GM18499 (cell line): ENCODE data around the gene CAPN8.

Experiments
- ATAC-seq: cut with Tn5 transposase; IDR thresholded peaks from one replicate; pipeline ENCODE4 v1.9.1; 2021; ENCODE audit warnings: moderate number of reproducible peaks; ENCODE audit not compliant: insufficient read depth, unreplicated experiment

The CAPN8 gene

DNA sequence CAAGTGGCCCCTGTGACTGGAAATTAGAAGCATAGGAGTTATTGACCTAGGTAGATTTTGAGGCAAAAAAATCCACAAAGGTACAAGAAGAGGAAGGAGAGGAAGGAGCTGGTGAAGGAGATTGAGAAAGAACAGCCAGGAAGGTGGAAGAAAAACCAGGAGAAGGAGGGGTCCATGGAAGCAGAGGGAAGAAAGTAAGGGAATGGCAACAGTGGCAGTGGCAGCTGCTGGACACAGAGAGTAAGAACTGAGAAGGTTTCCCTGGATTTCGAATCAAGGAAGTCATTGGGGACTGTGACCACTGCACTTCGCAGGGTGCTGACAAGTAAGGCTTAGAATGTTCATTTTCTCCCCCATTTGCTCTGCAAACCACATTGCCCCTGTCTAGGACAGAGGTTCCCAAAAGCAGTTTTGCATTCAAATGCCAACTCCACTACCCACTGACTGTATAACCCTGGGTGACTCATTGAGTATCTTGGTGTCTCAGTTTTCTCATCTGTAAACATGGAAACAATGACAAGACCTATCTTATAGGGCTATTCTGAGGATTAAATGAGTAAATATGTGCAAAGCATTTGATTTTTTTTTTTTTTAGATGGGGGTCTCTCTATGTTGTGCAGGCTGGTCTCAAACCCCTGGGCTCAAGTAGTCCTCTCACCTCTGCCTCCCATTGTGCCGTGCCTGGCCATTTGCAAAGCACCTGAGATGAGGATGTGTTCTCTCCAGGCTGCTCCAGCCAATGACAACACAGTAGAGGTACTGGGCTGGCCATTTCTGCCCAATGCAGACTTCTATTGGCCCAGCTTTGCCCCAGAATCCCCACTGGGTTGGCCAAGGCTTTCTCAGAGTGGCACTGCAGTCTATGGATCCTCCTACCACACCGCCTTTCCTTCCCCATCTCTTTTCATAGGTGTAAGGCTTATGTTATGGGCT, 37.5 kb upstream of the CAPN8 start:
- no peak for ATAC-seq

DNA sequence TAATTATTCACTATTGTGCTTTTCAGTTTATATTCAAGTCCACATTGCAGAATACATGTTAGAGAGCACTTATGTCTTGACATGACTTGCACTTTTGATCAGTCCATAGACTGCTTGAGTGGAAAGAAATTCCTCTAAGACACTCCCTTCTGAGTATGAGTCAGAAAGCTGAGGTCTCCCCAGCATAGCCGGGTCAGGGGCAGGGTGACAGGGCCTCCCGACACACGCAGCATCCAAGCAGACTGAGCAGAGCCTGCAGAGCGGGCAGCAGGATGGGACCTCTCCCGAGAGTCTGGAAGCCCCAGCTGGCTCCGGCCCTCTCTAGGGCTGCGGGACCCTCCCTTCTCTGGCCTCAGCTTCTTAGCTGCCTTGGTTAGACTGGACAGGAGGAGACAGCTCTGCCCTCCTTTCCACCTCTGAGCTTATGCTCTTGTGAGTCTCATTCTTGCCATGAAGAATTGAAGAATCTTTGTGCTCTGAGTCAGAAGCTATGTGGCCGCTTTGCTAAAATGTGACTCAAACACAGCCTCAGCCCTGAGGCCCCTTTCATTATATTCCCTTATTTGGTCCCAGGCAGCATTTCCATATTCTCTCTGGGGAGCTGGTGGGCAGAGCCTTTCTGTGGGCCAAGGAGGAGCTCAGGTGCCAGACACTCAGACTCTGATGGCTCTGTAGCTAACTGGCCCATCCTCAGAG, 35.6 kb upstream of the CAPN8 start:
- no peak for ATAC-seq

DNA sequence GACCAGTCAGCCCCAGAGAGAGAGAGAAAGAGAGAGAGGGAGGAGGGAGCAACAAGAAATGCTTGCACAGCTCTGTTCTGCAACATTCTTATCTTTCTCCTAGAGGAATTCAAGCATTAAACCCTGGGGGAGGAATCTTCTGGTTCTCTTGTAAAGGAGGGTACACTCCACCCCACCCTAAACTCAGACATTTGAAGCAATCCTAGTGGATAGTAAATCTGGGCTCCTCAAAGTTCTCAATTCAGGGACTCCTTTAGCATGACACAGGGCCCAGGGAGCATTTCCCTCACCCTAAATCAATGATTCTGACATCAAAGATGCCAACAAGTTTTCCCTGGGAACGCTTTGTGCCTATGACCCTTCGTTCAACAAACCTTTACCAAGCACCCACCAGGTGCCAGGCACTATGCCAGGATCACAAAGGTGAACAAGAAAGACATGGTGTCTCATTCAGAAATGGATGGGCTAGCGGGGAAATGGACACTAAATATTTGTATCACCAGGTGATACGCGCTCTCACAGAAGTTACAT, 35.0 kb upstream of the CAPN8 start:
- ATAC-seq: no peak

DNA sequence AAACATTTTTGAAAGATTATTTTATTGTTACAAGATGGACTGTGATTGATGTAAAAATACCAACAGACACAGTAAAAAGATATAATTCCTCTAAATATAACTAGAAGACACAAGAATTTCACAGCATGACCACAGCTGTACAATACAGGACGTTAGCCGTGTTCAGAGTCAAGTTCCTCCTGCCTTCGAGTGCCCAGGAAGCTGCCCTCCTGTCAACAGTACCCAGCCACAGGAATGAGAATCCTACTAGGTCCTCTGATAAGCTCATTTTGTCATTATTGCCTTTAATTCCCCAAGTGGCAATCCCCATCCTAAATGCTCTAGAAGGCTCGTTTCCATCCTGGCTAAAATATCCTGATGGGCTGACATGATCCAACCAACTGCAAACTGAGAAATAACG, 30.4 kb upstream of the CAPN8 start:
- ATAC-seq: no peak

DNA sequence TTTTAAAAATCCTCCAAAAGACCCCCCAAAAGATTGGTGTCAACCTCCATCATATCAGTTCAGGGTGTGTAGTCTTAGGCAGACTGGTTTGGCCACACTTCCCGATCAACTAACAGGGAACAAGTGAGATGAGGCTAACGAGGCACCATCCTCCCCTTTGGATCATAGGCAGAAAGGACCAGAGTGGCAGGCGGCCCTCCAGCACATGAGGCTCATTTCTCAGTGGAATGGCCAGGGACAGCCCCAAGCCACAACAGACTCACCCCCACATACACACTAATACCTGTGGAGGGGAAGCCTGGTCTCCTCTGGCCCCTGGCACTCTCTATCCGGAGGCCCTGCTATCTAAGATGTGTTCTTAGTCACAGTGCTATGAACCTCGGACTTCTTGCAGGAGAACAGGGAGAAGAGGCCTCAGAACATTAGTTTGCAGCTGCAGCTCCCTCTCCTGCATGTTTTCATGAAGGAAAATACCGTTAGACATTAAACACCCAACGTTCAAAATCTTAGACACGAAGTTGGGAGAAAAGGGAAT, 29.6 kb upstream of the CAPN8 start:
- no peak for ATAC-seq

DNA sequence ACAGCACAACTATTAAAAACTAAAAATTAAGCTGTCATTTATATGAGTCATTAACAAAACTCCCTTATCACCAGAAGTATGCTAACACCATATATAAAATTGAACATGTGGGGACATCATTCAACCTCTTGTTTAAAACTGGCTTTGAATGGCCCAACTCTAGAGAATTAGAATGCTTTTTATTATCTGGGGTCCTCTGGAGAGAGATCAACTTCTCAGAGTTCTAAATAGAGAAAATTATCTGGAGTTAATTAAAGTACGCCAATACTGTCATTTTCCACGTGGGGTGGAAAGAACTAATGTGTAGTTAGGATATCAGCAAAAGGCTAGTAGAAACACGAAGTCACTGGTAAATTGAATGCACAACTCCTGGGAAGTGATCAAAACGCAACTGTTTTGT, 25.6 kb upstream of the CAPN8 start:
- ATAC-seq: no peak

DNA sequence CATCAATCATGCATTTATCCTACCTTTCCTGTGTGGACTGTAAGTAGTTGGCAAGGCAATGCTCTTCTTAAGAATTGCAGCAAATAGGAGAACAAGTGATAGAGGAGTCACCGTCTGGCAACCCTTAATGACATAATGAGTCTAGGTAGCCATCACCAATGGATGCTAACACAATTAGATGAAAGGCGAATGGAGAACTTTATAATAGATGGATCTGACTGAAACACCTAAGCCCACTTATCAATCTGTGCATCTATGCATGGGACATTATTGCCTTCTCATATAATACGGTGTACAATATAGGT, 18.9 kb upstream of the CAPN8 start:
- no peak for ATAC-seq

DNA sequence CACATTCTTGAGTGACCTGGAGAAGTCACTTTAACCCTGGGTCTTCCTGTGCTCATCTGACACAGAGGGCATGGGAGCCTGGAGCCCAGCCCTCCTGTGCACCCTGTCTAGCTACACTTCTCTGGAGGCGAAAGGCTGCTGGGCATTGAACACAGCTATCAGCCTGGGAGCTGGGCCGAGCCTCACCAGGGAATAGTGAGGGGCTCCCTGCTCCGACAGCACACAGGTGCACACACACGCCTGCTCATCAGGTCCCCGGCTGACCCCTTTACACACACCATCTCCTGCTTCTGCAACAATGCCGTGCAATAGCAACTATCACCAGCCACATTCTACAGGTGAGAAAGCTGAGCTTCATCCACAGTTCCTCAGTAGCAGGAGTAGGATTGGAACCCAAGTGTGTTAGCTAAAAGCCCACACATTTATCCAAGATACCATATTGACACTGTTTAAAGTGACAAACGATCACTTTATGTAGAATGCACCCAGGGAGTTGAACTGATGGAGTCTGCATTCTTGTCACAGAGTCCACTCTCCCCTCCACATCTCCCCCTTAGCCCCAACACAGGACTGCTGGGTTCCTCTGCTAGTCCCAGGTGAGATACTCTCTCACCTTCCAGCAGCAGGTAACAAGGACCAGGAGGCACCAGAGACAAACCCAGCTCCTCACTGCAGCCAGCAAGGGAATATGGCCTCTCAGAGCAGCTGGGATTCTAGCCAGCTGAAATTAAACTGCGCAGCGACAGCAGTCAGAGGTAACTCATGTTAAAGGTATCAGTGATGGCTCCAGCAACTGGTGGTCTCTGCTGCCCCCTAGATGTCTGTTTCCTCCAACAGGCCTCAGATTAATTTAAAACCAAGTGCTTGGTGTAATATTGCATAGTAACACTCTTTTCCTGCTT, 18.3 kb upstream of the CAPN8 start:
- ATAC-seq: no peak

DNA sequence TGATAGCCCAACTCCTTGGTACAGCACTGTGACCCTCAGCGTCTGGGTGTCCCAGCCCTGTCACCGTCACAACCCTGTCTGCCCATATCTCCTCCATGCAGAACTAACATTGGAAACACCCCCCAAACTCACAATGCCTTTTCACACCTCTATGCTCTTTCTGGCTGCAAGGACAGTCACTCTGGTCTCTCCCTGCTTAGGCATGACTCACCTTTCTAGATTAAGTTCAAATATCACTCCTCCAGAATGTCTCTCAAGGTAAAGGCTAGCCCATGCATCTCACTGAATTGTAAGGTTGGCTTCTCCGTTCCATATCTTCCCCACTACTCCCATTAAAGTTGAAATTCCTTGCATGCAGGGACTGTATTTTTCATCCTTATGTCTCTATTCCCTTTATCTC, 17.0 kb upstream of the CAPN8 start:
- no peak for ATAC-seq

DNA sequence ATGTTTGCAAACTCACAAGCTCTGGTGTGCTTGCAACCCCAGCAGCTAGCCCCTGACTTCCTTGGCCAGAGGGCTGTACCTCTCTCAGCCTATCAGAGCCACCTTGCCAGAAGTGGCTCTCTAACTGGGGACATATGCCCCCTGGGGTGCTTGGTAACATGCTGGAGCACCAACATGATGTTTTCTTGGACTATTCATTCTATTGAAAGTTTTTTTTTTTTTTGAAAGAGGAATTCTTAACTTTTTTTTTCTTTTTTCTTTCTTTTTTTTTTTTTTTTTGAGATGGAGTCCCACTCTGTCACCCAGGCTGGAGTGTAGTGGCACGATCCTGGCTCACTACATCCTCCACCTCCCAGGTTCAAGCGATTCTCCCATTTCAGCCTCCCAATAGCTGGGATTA, 14.7 kb upstream of the CAPN8 start:
- ATAC-seq: no peak

DNA sequence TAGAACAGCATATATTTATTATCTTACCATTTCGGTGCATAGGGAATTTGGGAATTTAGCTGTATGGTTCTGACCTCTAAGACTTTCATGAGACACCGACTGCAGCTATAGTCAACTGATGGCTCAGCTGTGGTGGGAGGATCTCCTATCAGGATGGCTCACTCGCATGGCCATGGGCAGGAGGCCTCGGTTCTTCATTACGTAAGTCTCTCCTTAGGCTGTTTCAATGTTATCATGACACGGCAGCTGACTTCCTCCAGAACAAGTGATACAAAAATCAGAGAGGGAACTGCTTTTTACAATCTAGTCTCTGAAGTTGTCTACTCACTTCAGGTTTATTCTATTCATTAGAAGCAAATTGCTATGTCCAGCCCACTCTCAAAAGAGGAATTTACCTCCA, 13.3 kb upstream of the CAPN8 start:
- ATAC-seq: no peak

DNA sequence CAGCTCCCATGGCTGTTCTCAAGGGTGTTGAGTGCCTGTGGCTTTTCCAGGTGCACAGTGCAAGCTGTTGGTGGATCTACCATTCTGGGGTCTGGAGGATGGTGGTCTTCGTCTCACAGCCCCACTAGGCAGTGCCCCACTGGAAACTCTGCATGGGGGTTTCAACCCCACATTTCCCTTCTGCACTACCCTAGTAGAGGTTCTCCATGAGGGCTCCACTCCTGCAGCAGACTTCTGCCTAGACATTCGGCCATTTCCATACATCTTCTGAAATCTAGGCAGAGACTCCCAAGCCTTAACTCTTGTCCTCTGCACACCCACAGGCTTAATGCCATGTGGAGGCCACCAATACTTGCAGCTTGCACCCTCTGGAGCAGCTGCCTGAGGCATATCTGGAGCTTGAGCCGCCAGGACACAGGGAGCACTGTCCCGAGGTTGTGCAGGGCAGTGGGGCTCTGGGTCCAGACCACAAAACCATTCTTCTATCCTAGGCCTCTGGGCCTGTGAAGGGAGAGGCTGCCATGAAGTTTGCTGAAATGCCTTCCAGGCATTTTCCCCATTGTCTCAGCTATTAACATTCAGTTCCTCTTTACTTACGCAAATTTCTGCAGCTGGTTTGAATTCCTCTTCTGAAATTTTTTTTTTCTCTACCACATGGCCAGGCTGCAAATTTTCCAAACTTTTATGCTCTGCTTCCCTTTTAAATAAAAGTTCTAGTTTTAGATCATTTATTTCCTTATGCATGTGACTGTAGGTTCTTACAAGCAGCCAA, 8.8 kb upstream of the CAPN8 start:
- no peak for ATAC-seq

DNA sequence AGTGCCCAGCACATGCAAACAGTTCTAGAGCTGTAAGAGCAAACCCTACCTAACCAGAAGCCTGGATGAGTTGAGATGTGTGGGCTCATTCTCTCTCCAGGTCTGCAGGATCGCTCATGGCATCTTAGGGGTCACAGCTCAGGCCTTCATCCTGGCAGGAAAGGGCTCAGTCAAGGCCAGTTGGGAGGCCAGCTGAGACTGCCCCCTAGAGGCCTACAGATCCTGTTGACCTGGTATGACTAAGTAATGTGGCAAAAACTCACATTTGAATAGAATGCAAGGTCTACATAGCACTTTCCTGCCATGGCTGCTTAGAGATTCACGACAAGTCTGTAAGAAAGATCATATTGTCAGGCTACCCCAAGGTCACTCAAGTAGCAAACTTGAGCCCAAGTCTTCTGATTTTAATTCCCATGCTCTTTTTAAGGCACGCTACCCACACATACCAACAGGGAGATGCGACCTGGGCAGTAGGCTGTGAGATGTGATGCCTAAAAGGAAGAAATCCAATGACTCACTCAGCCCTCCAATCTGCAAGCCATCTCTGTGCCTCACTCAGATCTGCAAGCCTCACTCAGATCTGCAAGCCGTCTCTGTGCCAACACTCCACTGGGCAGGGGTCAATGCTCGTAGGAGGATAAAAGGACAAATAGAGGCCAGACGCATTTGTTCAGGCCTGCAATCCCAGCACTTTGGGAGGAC, 5.1 kb upstream of the CAPN8 start:
- no peak for ATAC-seq

DNA sequence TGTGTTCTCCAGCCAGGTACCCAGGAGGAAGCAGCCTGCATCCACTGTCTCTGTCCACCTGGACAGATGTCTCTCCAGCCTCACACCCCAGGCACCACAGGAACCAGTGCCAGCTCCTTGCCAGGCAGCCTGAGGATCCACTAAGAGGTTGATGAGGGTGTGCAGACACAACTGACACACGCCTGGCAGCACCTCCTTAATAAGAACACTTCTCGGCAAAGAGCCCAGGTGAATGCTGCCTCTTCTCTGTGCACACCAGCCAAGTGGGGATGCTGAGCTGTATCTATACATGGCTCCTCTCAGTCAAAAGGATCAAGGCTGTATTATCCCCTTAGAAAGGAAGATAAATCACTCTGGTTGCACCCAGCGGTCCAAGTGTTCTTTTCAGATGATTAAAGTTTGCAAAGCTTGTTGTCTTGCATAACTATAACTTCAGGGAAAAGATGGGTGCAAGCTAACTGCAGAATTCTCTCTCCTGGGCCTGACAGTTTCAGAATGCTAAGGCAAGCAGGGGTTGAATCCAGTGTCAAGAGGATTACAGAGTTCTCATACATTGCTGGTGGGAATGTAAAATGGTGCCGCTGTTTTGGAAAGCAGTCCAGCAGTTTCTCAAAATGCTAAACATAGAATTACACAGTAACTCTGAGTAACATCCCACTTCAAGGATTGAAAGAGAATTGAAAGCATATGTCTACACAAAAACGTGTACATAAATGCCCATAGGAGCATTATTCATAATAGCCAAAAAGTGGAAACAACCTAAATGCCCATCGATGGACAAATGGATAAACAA, 3.7 kb upstream of the CAPN8 start:
- ATAC-seq: no peak

DNA sequence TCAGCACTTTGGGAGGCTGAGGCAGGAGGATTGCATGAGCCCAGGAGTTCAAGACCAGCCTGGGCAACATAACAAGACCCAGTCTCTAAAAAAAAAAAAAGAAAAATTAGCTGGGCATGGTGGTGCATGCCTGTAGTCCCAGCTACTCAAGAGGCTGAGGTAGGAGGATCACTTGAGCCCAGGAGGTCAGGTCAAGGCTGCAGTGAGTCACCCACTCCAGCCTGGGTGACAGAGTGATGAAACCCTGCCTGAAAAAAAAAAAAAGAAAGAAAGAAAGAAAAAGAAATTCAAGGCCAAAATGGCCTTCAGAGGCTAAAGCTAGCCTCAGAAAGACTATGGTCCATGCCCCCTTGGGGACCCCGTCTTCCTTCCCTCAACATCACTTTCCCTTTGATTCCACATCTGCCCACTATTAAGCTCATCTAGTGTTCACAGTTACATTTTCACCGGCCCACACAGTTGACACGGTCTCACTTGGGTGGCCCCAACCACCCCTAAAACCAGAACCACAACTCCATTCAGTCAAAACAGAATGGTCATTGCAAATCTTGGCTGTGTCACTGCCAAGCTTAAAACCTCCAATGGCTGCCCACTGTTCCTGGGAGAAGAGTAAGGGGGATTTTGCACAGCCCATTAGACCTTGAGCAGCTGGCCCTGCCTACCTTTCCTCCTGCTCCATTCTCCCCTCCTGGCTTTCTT, 2.1 kb upstream of the CAPN8 start:
- no peak for ATAC-seq

DNA sequence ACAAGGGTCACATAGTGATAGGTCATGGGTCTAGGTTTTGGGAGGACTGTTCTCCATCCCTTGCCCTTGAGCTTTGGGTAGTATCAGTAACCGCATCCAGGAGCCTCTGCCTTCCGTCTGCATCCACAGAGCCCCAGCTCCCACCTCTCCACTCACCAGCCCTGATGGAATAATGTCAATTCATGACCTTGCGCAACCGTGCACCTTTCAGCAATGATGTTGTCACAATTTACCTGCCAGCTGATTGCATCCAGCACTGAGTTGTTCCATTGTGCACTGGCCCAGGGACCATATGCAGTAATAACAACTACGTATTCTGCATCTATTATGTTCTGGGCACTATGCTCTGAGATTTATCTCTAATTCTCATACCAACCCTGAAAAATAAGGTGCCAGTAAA, 1.4 kb downstream of the CAPN8 start:
- no peak for ATAC-seq

DNA sequence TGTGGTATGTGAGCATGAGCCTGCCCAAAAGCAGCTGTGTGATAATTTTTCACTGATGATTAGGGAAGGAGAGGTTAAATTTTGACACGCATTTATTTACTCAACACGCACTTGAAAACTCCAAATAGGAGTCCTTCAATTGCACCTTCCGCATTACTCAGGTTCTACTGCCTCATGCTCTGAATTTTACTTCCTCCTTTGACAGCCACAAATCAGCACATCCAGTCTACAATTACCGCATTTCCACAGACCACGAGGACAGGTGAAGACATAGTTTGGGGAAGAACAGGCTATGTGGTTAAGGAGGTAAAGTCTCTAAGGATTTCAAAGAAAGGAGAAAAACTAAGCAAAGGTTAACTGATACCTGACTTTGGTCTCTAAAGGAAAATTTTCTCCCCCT, 2.6 kb downstream of the CAPN8 start:
- no peak for ATAC-seq

DNA sequence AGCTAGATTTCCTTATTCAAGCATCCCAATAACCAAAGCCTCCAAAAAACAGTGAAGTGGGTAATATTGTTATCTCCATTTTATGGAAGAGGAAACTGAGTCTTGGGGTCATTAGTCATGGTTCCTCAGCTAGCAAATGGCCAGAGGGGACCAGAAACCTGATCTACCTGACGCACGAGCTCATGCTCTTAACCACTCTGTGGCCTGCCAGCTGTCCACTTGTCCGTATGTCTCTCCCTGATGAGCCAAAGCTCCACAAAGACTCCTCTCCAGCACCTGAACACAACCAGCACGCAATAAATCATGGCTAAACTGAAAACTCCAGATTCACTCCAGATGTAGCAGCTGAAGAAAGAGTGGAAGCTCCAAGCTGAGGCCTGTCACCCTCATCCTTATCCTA, 5.8 kb downstream of the CAPN8 start:
- no peak for ATAC-seq
